ENCODE measurements around the gene SUPT20HL2. TPM values are rescaled to one million over a fixed set of nuclear protein-coding genes. Genes with fewer than 3 reads are reported as not detected.

SUPT20HL2 gene
- polyA plus RNA-seq, 1 of the 3 experiments (the other 2 are of a cell fraction) = not detected

- CTCF ChIA-PET = interaction anchor here (0.6 to 1.6 kb wide), 5 partner anchors 10 to 201 kb away, joined by 3 to 6 read pairs (median 3); no protein-coding TSS in a partner anchor
- WGBS (ENCODE audit: low lambda C conversion rate) = 25% methylated on average over 12 of the region's 12 CpGs
- Histone ChIP-seq H3K4me3 (ENCODE audit: low read depth in 2 of 2, low read length in 1 of 2) (no peak overlapping the region), H3F3A (replicated peaks; ENCODE audit: insufficient read depth) (no peaks in the 10 kb centered on the region), H3K9ac (no peak overlapping the region), H3K9me3 (no peaks in the 10 kb centered on the region), H4K20me1 (ENCODE audit: insufficient read depth) (no peaks in the 10 kb centered on the region), H3K27ac (ENCODE audit: low read depth in 2 of 2, low read length in 1 of 2) (no peak overlapping the region), H3K4me2 (no peak overlapping the region), H3K27me3 (ENCODE audit: insufficient read depth) (peaks cover 8% of the 10 kb centered on the region; the same call in 1 of the 2 replicates), H3K9me2 (no peaks in the 10 kb centered on the region), H3K79me2 (ENCODE audit: insufficient read depth) (no peaks in the 10 kb centered on the region), H2AFZ (ENCODE audit: low read depth) (no peak overlapping the region), H3K36me3 (replicated peaks in 1 of 2; ENCODE audit: control insufficient read depth in 1 of 2, insufficient read depth in 2 of 2, low read length in 1 of 2) (no peaks in the 10 kb centered on the region), H3K4me1 (ENCODE audit: control insufficient read depth in 1 of 2, insufficient read depth in 2 of 2, low read depth in 1 of 2, low read length in 1 of 2) (peaks cover 0 to 6% of the 10 kb centered on the region in 2 experiments; a peak in 1 of 4 replicates)
- TF ChIP-seq YY1 (IDR thresholded peaks at IDR 0.05; ENCODE audit: low read depth) (no peak), IRF3 (IDR thresholded peaks at IDR 0.05; ENCODE audit: low read depth, low read length) (no peak)
- no peak for DNase-seq
- POLR2A ChIA-PET = interaction anchor here (0.6 kb wide), 1 partner anchor 133 kb away, joined by 4 read pairs; the partner anchor contains the start of gene ZFX
Measured at GRCh38 chrX:24282381-24283126, 31.3 kb downstream of the SUPT20HL2 start.

DNA sequence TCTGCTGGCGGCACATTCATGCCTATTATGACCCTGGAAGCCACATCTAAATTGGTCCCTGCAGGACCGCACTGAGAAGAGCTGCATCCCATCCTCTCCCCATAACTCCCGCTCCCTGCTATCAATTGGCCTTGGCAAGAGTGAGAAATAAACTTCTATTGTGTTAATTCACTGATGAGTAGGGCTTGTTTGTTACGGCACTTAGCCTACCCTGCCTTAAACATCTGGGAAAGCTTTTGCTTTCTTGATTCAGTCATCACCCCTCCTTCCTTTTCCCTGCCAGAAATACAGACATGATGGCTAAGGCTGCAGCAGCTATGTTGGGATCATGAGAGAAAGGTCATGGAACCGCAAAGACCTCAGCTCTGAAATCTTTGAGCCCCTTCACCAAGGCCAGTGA is 36.5 kb downstream of the SUPT20HL2 start:
- H3K9me2 ChIP-seq = no peaks in the 10 kb centered on the region
- 67% methylated on average over 5 of the region's 5 CpGs for WGBS (ENCODE audit: low lambda C conversion rate)
- TF ChIP-seq FOSL2 (IDR thresholded peaks at IDR 0.05; ENCODE audit: borderline replicate concordance, low read depth) (no peak), NRF1 (IDR thresholded peaks at IDR 0.05; ENCODE audit: low read depth, low read length) (no peak), CHD2 (IDR thresholded peaks at IDR 0.05; ENCODE audit: low read length, partially characterized antibody) (no peak), FOXJ3 (CRISPR knock-in tag; IDR thresholded peaks at IDR 0.05) (no peak), RCOR1 (IDR thresholded peaks at IDR 0.05; ENCODE audit: low read length) (no peak)
- TF ChIP-seq, protein P1, sequence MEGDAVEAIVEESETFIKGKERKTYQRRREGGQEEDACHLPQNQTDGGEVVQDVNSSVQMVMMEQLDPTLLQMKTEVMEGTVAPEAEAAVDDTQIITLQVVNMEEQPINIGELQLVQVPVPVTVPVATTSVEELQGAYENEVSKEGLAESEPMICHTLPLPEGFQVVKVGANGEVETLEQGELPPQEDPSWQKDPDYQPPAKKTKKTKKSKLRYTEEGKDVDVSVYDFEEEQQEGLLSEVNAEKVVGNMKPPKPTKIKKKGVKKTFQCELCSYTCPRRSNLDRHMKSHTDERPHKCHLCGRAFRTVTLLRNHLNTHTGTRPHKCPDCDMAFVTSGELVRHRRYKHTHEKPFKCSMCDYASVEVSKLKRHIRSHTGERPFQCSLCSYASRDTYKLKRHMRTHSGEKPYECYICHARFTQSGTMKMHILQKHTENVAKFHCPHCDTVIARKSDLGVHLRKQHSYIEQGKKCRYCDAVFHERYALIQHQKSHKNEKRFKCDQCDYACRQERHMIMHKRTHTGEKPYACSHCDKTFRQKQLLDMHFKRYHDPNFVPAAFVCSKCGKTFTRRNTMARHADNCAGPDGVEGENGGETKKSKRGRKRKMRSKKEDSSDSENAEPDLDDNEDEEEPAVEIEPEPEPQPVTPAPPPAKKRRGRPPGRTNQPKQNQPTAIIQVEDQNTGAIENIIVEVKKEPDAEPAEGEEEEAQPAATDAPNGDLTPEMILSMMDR (IDR thresholded peaks at IDR 0.05) = no peak
- TF ChIP-seq, protein P2, sequence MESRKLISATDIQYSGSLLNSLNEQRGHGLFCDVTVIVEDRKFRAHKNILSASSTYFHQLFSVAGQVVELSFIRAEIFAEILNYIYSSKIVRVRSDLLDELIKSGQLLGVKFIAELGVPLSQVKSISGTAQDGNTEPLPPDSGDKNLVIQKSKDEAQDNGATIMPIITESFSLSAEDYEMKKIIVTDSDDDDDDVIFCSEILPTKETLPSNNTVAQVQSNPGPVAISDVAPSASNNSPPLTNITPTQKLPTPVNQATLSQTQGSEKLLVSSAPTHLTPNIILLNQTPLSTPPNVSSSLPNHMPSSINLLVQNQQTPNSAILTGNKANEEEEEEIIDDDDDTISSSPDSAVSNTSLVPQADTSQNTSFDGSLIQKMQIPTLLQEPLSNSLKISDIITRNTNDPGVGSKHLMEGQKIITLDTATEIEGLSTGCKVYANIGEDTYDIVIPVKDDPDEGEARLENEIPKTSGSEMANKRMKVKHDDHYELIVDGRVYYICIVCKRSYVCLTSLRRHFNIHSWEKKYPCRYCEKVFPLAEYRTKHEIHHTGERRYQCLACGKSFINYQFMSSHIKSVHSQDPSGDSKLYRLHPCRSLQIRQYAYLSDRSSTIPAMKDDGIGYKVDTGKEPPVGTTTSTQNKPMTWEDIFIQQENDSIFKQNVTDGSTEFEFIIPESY (IDR thresholded peaks at IDR 0.05; ENCODE audit: borderline replicate concordance, low read depth) = no peak
- TF ChIP-seq, protein P3, sequence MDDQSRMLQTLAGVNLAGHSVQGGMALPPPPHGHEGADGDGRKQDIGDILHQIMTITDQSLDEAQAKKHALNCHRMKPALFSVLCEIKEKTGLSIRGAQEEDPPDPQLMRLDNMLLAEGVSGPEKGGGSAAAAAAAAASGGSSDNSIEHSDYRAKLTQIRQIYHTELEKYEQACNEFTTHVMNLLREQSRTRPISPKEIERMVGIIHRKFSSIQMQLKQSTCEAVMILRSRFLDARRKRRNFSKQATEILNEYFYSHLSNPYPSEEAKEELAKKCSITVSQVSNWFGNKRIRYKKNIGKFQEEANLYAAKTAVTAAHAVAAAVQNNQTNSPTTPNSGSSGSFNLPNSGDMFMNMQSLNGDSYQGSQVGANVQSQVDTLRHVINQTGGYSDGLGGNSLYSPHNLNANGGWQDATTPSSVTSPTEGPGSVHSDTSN (IDR thresholded peaks at IDR 0.05) = no peak
- H3K4me3 ChIP-seq (ENCODE audit: low read depth in 2 of 2, low read length in 1 of 2) = no peak overlapping the region
- CTCF ChIA-PET = interaction anchor here (0.7 to 1.2 kb wide), 2 partner anchors 14 to 26 kb away, joined by 3 read pairs; no protein-coding TSS in a partner anchor
- no peaks in the 10 kb centered on the region for H3F3A ChIP-seq (replicated peaks; ENCODE audit: insufficient read depth)
- peaks cover 12% of the 10 kb centered on the region; the same call in 1 of the 2 replicates for H3K27me3 ChIP-seq (ENCODE audit: insufficient read depth)
- no peaks in the 10 kb centered on the region for H3K4me1 ChIP-seq (ENCODE audit: control insufficient read depth in 1 of 2, insufficient read depth in 2 of 2, low read depth in 1 of 2, low read length in 1 of 2)
- H3K36me3 ChIP-seq (replicated peaks in 1 of 2; ENCODE audit: control insufficient read depth in 1 of 2, insufficient read depth in 2 of 2, low read length in 1 of 2) = no peaks in the 10 kb centered on the region
- no peak overlapping the region for H2AFZ ChIP-seq (ENCODE audit: low read depth)
- no peak overlapping the region for H3K9ac ChIP-seq
- H3K9me3 ChIP-seq = no peaks in the 10 kb centered on the region
- H3K4me2 ChIP-seq = no peak overlapping the region
- no peak for DNase-seq
- no peak overlapping the region for H3K27ac ChIP-seq (ENCODE audit: low read depth in 2 of 2, low read length in 1 of 2)
- H3K79me2 ChIP-seq (ENCODE audit: insufficient read depth) = no peaks in the 10 kb centered on the region
- H4K20me1 ChIP-seq (ENCODE audit: insufficient read depth) = no peaks in the 10 kb centered on the region
- POLR2A ChIA-PET = no interaction called here

All from SK-N-SH (cell line).